H1 (cell line): ENCODE results near the gene MDC1. TPM values are rescaled to one million over a fixed set of nuclear protein-coding genes. Genes with fewer than 3 reads are reported as not detected.

ENCODE experiments used
- ASH2L ChIP-seq: fragments of 200-600, 300-600 bp; sonication (generic); IDR thresholded peaks from one replicate; pipeline ENCODE4 v1.7.1; 2017; ENCODE audit warnings: low read length
- ATF2 ChIP-seq: IDR thresholded peaks from 2 replicates; pipeline ENCODE4 v1.6.1; 2012; ENCODE audit warnings: low read length, inconsistent platforms
- BACH1 ChIP-seq: IDR thresholded peaks from 2 replicates; pipeline ENCODE4 v1.6.1; 2012; ENCODE audit warnings: low read length, improper control_type of control experiment
- BCL11A ChIP-seq, 2 experiments: IDR thresholded peaks; one replicate each; pipeline ENCODE4 v1.6.1; 2011; ENCODE audit warnings: low read depth in 2 of 2, low read length in 2 of 2, mild to moderate bottlenecking in 2 of 2
- E2F6 ChIP-seq: IDR thresholded peaks from 2 replicates; pipeline ENCODE4 v1.6.1; 2012; ENCODE audit warnings: inconsistent platforms
- EGR1 ChIP-seq: IDR thresholded peaks from 2 replicates; pipeline ENCODE4 v1.6.1; 2011; ENCODE audit warnings: low read depth, low read length, borderline replicate concordance
- FOSL1 ChIP-seq: IDR thresholded peaks from 2 replicates; pipeline ENCODE4 v1.6.1; 2011; ENCODE audit warnings: mild to moderate bottlenecking, low read depth, low read length, moderate library complexity; ENCODE audit not compliant: insufficient read depth
- GTF2F1 ChIP-seq: IDR thresholded peaks from 2 replicates; pipeline ENCODE4 v1.6.1; 2012; ENCODE audit warnings: low read depth, low read length, improper control_type of control experiment, borderline replicate concordance
- JUN ChIP-seq: IDR thresholded peaks from 2 replicates; pipeline ENCODE4 v1.6.1; 2011; ENCODE audit warnings: low read depth, mild to moderate bottlenecking, improper control_type of control experiment, low read length
- JUND ChIP-seq: IDR thresholded peaks from 2 replicates; pipeline ENCODE4 v1.6.1; 2011; ENCODE audit warnings: mild to moderate bottlenecking, improper control_type of control experiment, low read length
- KDM1A ChIP-seq: fragments of 200-600, 300-600 bp; sonication (generic); IDR thresholded peaks from 2 replicates; pipeline ENCODE4 v1.7.1; 2016; ENCODE audit warnings: mild to moderate bottlenecking, low read length, borderline replicate concordance
- KDM4A ChIP-seq: IDR thresholded peaks from one replicate; pipeline ENCODE4 v1.7.1; 2012; ENCODE audit warnings: low read depth, mild to moderate bottlenecking, moderate library complexity, low read length, inconsistent platforms; ENCODE audit not compliant: severe bottlenecking
- NRF1 ChIP-seq: IDR thresholded peaks from 2 replicates; pipeline ENCODE4 v1.6.1; 2011; ENCODE audit warnings: mild to moderate bottlenecking, low read depth, low read length, improper control_type of control experiment
- RBBP5 ChIP-seq: IDR thresholded peaks from 2 replicates; pipeline ENCODE4 v1.7.1; 2012; ENCODE audit warnings: low read depth, mild to moderate bottlenecking, inconsistent platforms, low read length, moderate library complexity, borderline replicate concordance
- SIN3A ChIP-seq, 2 experiments: IDR thresholded peaks in 1 of 2; conservative IDR thresholded peaks in 1 of 2; 2 replicates each; pipeline ENCODE4 v1.6.1; 2011 to 2012; ENCODE audit warnings: low read length in 2 of 2, improper control_type of control experiment in 1 of 2, low read depth in 1 of 2, mild to moderate bottlenecking in 1 of 2
- SIX5 ChIP-seq: IDR thresholded peaks from 2 replicates; pipeline ENCODE4 v1.6.1; 2011; ENCODE audit warnings: mild to moderate bottlenecking, low read depth, low read length
- SP1 ChIP-seq: IDR thresholded peaks from 2 replicates; pipeline ENCODE4 v1.6.1; 2011; ENCODE audit warnings: low read depth, low read length
- SRF ChIP-seq: IDR thresholded peaks from 2 replicates; pipeline ENCODE4 v1.6.1; 2011; ENCODE audit warnings: mild to moderate bottlenecking, low read depth, low read length, moderate library complexity
- TCF12 ChIP-seq: IDR thresholded peaks from 2 replicates; pipeline ENCODE4 v1.6.1; 2011; ENCODE audit warnings: low read depth, mild to moderate bottlenecking, low read length
- TEAD4 ChIP-seq: IDR thresholded peaks from 2 replicates; pipeline ENCODE4 v1.6.1; 2012; ENCODE audit warnings: low read depth, low read length, inconsistent platforms, mixed read lengths
- polyA plus RNA-seq, 7 experiments: library from polyadenylated mRNA; depleted of rRNA in 3 of 7; stranded (reverse) in 5 of 7; unstranded in 2 of 7; fragments of >200 nt in 5 of 7; fragments of 200-250 nt in 2 of 7; gene quantifications; 1 replicate in 5 of 7; 2 replicates in 1 of 7; 4 replicates in 1 of 7; pipeline versions ENCODE4 v1.2.1 to v1.2.3, GENCODE V29; 2011 to 2013; ENCODE audit warnings: missing spikeins in 2 of 7, mixed read lengths in 2 of 7
- total RNA-seq: library from RNA; stranded (reverse); fragmentation: NEBNext Ultra II Directional; extraction: Animal tissue kit (Norgen Biotek cat#: 25700); gene quantifications from 2 replicates; pipeline ENCODE4 v1.2.1, GENCODE V29; 2021

Gene MDC1
- total and polyA plus RNA-seq, 2 of the 8 experiments (the other 6 are each of a cell fraction or from before 2014, with no cell fraction given) = 29.9 to 81.1 TPM

DNA sequence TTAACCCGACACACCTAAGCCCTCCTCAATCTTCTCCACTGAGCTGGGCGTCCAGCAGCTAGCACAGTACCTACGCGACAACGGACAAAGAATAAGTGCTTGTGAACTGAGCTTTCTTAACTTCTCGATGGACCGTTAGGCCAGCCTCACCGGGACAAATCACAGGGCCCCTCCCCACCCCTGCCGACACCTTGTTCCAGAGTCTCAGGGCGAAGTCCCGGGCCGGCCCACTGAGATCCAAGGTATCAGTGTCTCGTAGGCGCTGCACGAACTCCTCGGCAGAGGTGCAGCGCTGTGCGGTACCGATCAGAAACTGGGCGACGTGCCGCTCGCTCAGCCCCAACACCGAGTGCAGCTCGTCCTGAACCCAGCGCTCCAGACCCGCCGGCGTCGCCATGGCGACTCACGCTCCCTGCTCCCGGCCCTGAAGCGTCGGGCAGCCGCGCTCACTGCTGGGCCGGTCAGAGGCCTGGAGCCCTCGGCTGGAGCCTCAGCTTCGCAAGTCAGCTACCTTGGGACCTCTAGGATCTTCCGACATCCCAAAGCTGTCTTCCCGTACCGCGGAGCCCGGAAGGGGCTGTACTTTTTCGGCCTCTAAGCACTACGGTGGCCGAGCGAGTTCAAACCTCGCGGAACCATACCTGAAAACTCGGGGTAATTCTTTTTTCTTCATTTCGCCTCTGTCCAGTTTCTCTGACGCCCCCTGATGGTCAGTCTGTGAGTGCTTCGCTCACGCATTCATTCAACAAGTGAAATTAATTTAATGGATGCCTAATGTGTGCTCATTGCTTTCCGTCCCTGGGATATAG, 44.4 kb downstream of the MDC1 start, which contains the start of gene DHX16 (continued):
- 0 out of 2 replicates have a peak, but pooled peaks have one; percentile 54 for TF ChIP-seq SP1
- TF ChIP-seq SRF = no peak
- no peak for TF ChIP-seq NRF1
- TF ChIP-seq JUN = no peak
- TF ChIP-seq RBBP5 = peak; percentile 70; the same call in 1 of the 2 replicates
- no peak for TF ChIP-seq ATF2
- TF ChIP-seq EGR1 = peak; percentile 12; the same call in 1 of the 2 replicates
- no peak for TF ChIP-seq SIX5
- TF ChIP-seq GTF2F1 = no peak
- no peak for TF ChIP-seq KDM1A
- TF ChIP-seq KDM4A = peak; percentile 82
- TF ChIP-seq FOSL1 = no peak
- TF ChIP-seq BACH1 = no peak
- TF ChIP-seq ASH2L = peak; percentile 93
- no peak for TF ChIP-seq TEAD4
- no peak for TF ChIP-seq TCF12
- peak; percentile 86 to 95; a peak in 3 of 4 replicates for TF ChIP-seq SIN3A (conservative IDR thresholded peaks at IDR 0.05 in 1 of 2, IDR thresholded peaks at IDR 0.05 in 1 of 2; ENCODE audit: low read depth in 1 of 2, low read length in 2 of 2)
- TF ChIP-seq JUND = peak; percentile 13; the same call in 1 of the 2 replicates
- TF ChIP-seq E2F6 = no peak
- no peak for TF ChIP-seq BCL11A (IDR thresholded peaks at IDR 0.05; ENCODE audit: low read depth in 2 of 2, low read length in 2 of 2)
